Measurements from ENCODE around the gene MTERF4. TPM values are rescaled to one million over a fixed set of nuclear protein-coding genes. Genes with fewer than 3 reads are reported as not detected.

Gene MTERF4
- total and polyA plus RNA-seq, 2 of the 4 experiments (the other 2 are of a cell fraction), result 26.6 to 33.3 TPM

DNA sequence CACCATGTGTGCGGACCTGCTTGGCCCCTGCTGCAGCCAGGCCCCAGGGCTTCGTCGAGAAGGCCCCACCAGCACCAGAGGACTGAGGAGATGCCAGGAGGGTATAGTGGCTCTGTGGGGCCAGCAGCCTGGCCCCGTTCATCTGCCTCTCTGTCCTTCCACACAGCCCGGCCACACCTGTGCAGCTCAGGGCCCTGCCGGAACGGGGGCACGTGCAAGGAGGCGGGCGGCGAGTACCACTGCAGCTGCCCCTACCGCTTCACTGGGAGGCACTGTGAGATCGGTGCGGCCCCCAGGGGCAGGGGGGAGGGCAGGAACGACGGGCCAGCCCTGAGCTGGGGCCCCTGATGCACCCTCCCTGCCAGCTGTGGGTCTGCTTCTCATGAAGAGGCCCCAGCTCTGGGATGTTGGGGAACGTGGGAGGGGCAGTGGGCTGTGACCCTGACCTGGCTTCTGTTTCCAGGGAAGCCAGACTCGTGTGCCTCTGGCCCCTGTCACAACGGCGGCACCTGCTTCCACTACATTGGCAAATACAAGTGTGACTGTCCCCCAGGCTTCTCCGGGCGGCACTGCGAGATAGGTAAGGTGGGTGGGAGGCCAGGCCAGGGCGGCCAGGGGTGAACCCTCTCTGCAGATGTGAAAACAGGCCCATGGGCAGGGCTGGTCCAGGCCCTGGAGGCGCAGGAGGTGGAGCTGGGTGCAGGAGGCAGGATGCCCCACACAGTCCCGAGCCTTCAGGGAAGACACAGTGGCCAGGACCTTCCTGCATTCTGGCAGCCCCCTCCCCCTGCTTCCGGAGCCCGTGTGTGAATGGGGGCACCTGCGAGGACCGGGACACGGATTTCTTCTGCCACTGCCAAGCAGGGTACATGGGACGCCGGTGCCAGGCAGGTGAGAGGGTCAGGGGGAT, 50.3 kb downstream of the MTERF4 start (continued):
- no peak for TF ChIP-seq CEBPB (IDR thresholded peaks at IDR 0.05; ENCODE audit: low read depth, low read length)

- H2BK120ac ChIP-seq (ENCODE audit: low read depth, low read length), result no peak overlapping the region
- H3K18ac ChIP-seq (ENCODE audit: low read depth, low read length), result no peak overlapping the region
- H3K27me3 ChIP-seq (ENCODE audit: control insufficient read depth, insufficient read depth, low read length), result no peaks in the 10 kb centered on the region
- no peak overlapping the region for H4K5ac ChIP-seq (ENCODE audit: low read depth, low read length)
- ChIA-PET CTCF (no interaction called here), POLR2A (ENCODE audit: unreplicated experiment) (no interaction called here)
- dilution Hi-C loops (cut with HindIII; ENCODE audit: low sequenced_read_pairs, unreplicated experiment) (no loop called here), in situ Hi-C loops (cut with MboI; ENCODE audit: low sequenced_read_pairs) (no loop called here), intact Hi-C loops (cut with micrococcal nuclease) (no loop called here)
- no peaks in the 10 kb centered on the region for H3K79me1 ChIP-seq (ENCODE audit: low read depth in 1 of 2, low read length in 2 of 2)
- no peak overlapping the region for H3K9ac ChIP-seq (ENCODE audit: low read depth, low read length)
- no peak overlapping the region for H2AK9ac ChIP-seq (replicated peaks; ENCODE audit: low read depth, low read length, poor library complexity)
- no peak overlapping the region for H3K27ac ChIP-seq (ENCODE audit: insufficient read depth, low read length)
- ATAC-seq (ENCODE audit: low read depth), result no peak
- no peaks in the 10 kb centered on the region for H3K4me1 ChIP-seq (ENCODE audit: control insufficient read depth, insufficient read depth, low read length)
- H4K20me1 ChIP-seq (ENCODE audit: insufficient read depth, low read length), result no peaks in the 10 kb centered on the region
- BruUV-seq (replicated peaks), result no TSS peak
- no peak overlapping the region for H3K56ac ChIP-seq (ENCODE audit: extremely low read depth, insufficient read depth, low read length)
- H3K14ac ChIP-seq (replicated peaks; ENCODE audit: low read depth, low read length), result no peak overlapping the region
- H3K36me3 ChIP-seq (ENCODE audit: control insufficient read depth, insufficient read depth, low read length), result peaks cover 20% of the 10 kb centered on the region
- no peaks in the 10 kb centered on the region for H3K9me3 ChIP-seq (ENCODE audit: control insufficient read depth, insufficient read depth, low read length)
- no peak overlapping the region for H2BK15ac ChIP-seq (ENCODE audit: low read depth, low read length)
- H4K8ac ChIP-seq (ENCODE audit: low read depth in 2 of 2, low read length in 2 of 2), result no peak overlapping the region
- no peak overlapping the region for H2BK20ac ChIP-seq (ENCODE audit: low read depth, low read length)
- no peaks in the 10 kb centered on the region for H3K9me1 ChIP-seq (ENCODE audit: insufficient read depth, low read length)
- no peak overlapping the region for H3K4me3 ChIP-seq (ENCODE audit: insufficient read depth, low read depth, low read length)
- no peak overlapping the region for H2AFZ ChIP-seq (replicated peaks; ENCODE audit: low read length, poor library complexity)
- H3K4ac ChIP-seq (ENCODE audit: low read depth, low read length), result no peak overlapping the region
- H2BK5ac ChIP-seq (ENCODE audit: low read depth, low read length, poor library complexity, severe bottlenecking), result no peak overlapping the region
- H3K4me2 ChIP-seq (ENCODE audit: low read depth, low read length), result no peak overlapping the region
- no peak overlapping the region for H4K91ac ChIP-seq (ENCODE audit: insufficient read depth, low read depth, low read length)
- H2AK5ac ChIP-seq (ENCODE audit: low read depth, low read length), result no peak overlapping the region
- H3K23ac ChIP-seq (ENCODE audit: low read depth, low read length), result no peak overlapping the region
- no peak for DNase-seq
- WGBS, 2 experiments (ENCODE audit: extremely low coverage in 2 of 2, insufficient read length in 1 of 2), result 84% methylated on average over 9 of the region's 18 CpGs; no CpG with 5 or more reads in 1 of the 2 experiments
- TF ChIP-seq SMC3 (IDR thresholded peaks at IDR 0.05; ENCODE audit: low read depth, low read length), result no peak
- TF ChIP-seq BHLHE40 (IDR thresholded peaks at IDR 0.05; ENCODE audit: low read depth, low read length), result no peak
- no peak for TF ChIP-seq RCOR1 (IDR thresholded peaks at IDR 0.05; ENCODE audit: insufficient replicate concordance, low read length)
- TF ChIP-seq NFE2L2 (IDR thresholded peaks at IDR 0.05; ENCODE audit: low read depth, low read length), result no peak
- no peak for TF ChIP-seq MXI1 (IDR thresholded peaks at IDR 0.05; ENCODE audit: borderline replicate concordance, low read depth, low read length)
- TF ChIP-seq, protein P1, sequence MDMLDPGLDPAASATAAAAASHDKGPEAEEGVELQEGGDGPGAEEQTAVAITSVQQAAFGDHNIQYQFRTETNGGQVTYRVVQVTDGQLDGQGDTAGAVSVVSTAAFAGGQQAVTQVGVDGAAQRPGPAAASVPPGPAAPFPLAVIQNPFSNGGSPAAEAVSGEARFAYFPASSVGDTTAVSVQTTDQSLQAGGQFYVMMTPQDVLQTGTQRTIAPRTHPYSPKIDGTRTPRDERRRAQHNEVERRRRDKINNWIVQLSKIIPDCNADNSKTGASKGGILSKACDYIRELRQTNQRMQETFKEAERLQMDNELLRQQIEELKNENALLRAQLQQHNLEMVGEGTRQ (IDR thresholded peaks at IDR 0.05; ENCODE audit: low read depth, low read length), result no peak
- TF ChIP-seq, protein P2, sequence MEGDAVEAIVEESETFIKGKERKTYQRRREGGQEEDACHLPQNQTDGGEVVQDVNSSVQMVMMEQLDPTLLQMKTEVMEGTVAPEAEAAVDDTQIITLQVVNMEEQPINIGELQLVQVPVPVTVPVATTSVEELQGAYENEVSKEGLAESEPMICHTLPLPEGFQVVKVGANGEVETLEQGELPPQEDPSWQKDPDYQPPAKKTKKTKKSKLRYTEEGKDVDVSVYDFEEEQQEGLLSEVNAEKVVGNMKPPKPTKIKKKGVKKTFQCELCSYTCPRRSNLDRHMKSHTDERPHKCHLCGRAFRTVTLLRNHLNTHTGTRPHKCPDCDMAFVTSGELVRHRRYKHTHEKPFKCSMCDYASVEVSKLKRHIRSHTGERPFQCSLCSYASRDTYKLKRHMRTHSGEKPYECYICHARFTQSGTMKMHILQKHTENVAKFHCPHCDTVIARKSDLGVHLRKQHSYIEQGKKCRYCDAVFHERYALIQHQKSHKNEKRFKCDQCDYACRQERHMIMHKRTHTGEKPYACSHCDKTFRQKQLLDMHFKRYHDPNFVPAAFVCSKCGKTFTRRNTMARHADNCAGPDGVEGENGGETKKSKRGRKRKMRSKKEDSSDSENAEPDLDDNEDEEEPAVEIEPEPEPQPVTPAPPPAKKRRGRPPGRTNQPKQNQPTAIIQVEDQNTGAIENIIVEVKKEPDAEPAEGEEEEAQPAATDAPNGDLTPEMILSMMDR (conservative IDR thresholded peaks at IDR 0.05; ENCODE audit: low read depth, low read length), result no peak
- TF ChIP-seq POLR2A (IDR thresholded peaks at IDR 0.05; ENCODE audit: low read depth, low read length), result no peak
- no peak for TF ChIP-seq FOS (IDR thresholded peaks at IDR 0.05; ENCODE audit: low read depth, low read length)
Observed at GRCh38 chr2:241050624-241051577, 51.2 kb downstream of the MTERF4 start.

Measured in IMR-90 (cell line).